ENCODE data around the gene TRAPPC12. TPM values are rescaled to one million over a fixed set of nuclear protein-coding genes. Genes with fewer than 3 reads are reported as not detected.

The TRAPPC12 gene
- total RNA-seq, 1 donor from 2014 or later, result 94.8 TPM

DNA sequence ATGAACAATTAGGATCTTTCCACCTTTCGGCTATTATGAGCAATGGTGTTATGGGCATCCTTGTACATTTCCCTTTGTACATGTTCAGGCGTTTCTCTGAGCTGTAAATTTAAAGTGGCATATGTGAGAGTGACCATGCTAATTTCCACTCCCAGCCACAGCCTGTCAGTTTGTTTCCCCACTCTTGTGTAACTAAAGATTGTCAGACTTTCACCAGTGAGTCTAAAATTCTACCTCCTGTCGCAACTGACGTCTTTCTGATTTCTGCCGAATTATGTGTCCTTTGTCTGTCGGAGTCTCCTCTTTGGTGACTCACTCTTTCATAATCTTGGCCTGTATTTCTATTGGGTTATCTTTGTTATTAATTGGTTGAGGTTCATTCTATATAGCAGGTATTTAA is 50.7 kb downstream of the TRAPPC12 start:
- DNase-seq (ENCODE audit: extremely low spot score in 2 of 2), result peak in 1 of 2 donors; percentile 18
- no peaks in the 10 kb centered on the region for H3K4me1 ChIP-seq
- H3K27me3 ChIP-seq, result no peaks in the 10 kb centered on the region
- no peak overlapping the region for H3K27ac ChIP-seq
- TF ChIP-seq, protein P1, sequence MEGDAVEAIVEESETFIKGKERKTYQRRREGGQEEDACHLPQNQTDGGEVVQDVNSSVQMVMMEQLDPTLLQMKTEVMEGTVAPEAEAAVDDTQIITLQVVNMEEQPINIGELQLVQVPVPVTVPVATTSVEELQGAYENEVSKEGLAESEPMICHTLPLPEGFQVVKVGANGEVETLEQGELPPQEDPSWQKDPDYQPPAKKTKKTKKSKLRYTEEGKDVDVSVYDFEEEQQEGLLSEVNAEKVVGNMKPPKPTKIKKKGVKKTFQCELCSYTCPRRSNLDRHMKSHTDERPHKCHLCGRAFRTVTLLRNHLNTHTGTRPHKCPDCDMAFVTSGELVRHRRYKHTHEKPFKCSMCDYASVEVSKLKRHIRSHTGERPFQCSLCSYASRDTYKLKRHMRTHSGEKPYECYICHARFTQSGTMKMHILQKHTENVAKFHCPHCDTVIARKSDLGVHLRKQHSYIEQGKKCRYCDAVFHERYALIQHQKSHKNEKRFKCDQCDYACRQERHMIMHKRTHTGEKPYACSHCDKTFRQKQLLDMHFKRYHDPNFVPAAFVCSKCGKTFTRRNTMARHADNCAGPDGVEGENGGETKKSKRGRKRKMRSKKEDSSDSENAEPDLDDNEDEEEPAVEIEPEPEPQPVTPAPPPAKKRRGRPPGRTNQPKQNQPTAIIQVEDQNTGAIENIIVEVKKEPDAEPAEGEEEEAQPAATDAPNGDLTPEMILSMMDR (IDR thresholded peaks at IDR 0.05), result no peak
- TF ChIP-seq POLR2A (IDR thresholded peaks at IDR 0.05), result no peak
- TF ChIP-seq POLR2AphosphoS5 (IDR thresholded peaks at IDR 0.05; ENCODE audit: insufficient read depth in 1 of 2, low read depth in 1 of 2), result no peak
- H3K4me3 ChIP-seq, result no peak overlapping the region
- no peaks in the 10 kb centered on the region for H3K9me3 ChIP-seq
- peaks cover 0 to 13% of the 10 kb centered on the region in 2 donors for H3K36me3 ChIP-seq
- intact Hi-C loops (cut with DNase I), result no loop called here

DNA sequence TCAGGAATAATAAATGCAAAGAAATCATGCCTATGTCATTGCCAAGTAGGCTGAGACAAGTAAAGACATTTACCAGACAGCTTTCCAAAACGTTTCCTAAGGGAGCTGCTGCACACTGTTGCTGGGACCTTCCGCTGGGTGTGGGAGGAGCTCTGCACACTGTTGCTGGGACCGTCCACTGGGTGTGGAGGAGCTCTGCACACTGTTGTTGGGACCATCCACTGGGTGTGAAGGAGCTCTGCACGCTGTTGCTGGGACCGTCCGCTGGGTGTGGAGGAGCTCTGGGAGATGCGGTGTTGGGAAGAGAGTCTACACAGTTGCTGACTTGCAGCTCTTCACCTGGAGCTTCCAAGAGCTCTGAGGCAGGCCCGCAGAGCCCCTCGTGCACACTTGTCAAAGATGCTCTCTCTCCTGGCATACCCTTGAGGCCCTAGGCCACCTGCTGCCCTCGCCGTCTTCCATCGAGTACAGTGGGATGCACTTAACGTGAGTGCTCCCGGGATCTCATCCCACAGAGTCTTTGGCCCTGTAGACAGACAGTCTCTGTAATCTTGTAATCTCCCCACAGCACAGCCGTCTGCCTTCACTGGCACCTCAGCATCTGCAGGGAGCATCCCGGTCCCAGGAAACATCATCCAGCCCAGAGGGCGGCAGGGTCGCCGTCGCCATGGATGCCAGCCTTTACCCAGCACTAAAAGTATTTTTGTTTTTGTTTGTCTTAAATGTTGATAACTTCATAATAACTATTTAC is 51.4 kb downstream of the TRAPPC12 start:
- Histone ChIP-seq H3K4me3 (no peak overlapping the region), H3K4me1 (no peaks in the 10 kb centered on the region), H3K36me3 (peaks cover 0 to 9% of the 10 kb centered on the region in 2 donors), H3K9me3 (no peaks in the 10 kb centered on the region), H3K27ac (no peak overlapping the region), H3K27me3 (no peaks in the 10 kb centered on the region)
- no peak for TF ChIP-seq POLR2AphosphoS5 (IDR thresholded peaks at IDR 0.05; ENCODE audit: insufficient read depth in 1 of 2, low read depth in 1 of 2)
- no peak for TF ChIP-seq POLR2A (IDR thresholded peaks at IDR 0.05)
- TF ChIP-seq, protein P1 (IDR thresholded peaks at IDR 0.05), result no peak
- DNase-seq (ENCODE audit: extremely low spot score in 2 of 2), result peak in 1 of 2 donors; percentile 44
- intact Hi-C loops (cut with DNase I), result no loop called here

DNA sequence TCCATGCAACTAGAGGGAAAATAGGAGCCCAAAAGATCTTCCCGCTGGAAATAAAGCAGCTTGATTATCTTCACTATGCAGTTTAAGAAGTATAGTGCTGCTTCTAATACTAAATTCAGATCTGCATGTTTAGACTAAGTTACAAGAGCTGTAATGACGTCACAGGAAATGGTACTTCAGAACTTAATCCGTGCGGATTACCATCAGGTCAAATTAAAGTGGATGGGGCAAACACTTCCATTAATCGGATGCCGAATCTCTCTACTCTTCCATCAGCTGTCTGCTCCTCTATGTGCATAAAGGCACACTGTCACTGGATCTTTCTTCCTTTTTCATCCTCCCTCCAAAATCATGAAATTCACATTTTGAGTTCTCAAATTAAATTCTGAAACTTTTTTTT is 52.6 kb downstream of the TRAPPC12 start:
- Histone ChIP-seq H3K27ac (no peak overlapping the region), H3K9me3 (no peaks in the 10 kb centered on the region), H3K4me1 (no peaks in the 10 kb centered on the region), H3K36me3 (peaks cover 0 to 9% of the 10 kb centered on the region in 2 donors), H3K27me3 (no peaks in the 10 kb centered on the region), H3K4me3 (no peak overlapping the region)
- TF ChIP-seq, protein P1 (IDR thresholded peaks at IDR 0.05), result no peak
- no peak for TF ChIP-seq POLR2AphosphoS5 (IDR thresholded peaks at IDR 0.05; ENCODE audit: insufficient read depth in 1 of 2, low read depth in 1 of 2)
- TF ChIP-seq POLR2A (IDR thresholded peaks at IDR 0.05), result no peak
- DNase-seq (ENCODE audit: extremely low spot score in 2 of 2), result no peak
- intact Hi-C loops (cut with DNase I), result no loop called here

DNA sequence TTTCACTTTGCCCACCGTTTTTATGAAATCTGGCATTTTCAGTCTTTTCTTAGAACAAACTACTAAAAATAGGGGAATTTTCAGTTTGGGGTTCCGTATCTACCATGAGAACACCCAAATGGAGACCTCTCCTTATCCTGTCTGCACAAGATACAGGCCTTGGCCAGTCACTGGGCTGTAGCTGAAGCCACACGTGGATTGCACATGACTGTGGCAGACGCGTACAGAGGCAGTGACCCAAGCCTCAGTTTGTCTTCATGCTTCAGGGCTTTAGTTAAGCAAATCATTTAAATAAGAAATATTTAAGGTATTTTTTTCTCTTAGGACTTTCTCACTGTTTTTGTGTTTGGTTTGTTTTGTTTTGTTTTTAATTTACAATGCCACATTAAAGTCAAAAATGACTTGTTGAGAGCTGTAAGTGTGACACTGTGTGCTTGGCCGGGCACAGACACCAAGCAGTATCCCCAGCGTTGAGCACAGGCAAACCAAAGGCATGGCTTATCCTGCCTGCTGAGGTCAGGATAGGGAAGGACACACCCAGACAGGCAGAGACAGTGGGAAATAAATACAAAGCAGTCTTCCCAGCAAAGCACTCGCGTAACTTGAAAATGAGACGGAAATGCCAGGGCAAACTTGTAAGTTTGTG is 53.3 kb downstream of the TRAPPC12 start:
- no peak for TF ChIP-seq POLR2A (IDR thresholded peaks at IDR 0.05)
- DNase-seq (ENCODE audit: extremely low spot score in 2 of 2), result peak in 1 of 2 donors; percentile 5
- H3K9me3 ChIP-seq, result no peaks in the 10 kb centered on the region
- H3K4me3 ChIP-seq, result no peak overlapping the region
- peaks cover 0 to 1% of the 10 kb centered on the region in 2 donors for H3K36me3 ChIP-seq
- intact Hi-C loops (cut with DNase I), result no loop called here
- H3K27me3 ChIP-seq, result no peaks in the 10 kb centered on the region
- no peak overlapping the region for H3K27ac ChIP-seq
- H3K4me1 ChIP-seq, result no peaks in the 10 kb centered on the region

DNA sequence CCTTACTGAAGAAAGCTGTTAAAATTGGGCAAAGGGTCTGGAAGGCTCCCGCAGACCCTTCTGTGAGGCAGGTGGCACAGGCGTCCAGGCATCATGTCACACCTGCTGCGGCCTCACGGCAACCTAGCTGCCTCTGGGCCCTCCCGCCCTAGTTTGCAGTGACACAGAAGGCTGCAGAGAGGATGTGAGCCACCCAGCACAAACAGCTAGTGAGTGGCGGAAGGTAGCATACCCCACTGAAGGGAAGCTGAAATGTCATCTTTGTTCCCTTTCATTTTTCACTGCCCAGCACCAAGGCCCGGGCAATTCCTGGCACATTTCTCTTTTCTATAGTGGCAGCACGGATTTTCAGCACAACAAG is 53.8 kb downstream of the TRAPPC12 start:
- Histone ChIP-seq H3K36me3 (no peaks in the 10 kb centered on the region), H3K4me1 (no peaks in the 10 kb centered on the region), H3K9me3 (no peaks in the 10 kb centered on the region), H3K27ac (no peak overlapping the region), H3K27me3 (no peaks in the 10 kb centered on the region), H3K4me3 (no peak overlapping the region)
- intact Hi-C loops (cut with DNase I), result no loop called here
- peak in 1 of 2 donors; percentile 79 for DNase-seq (ENCODE audit: extremely low spot score in 2 of 2)
- no peak for TF ChIP-seq POLR2AphosphoS5 (IDR thresholded peaks at IDR 0.05; ENCODE audit: insufficient read depth in 1 of 2, low read depth in 1 of 2)
- TF ChIP-seq, protein P1 (IDR thresholded peaks at IDR 0.05), result no peak
- no peak for TF ChIP-seq POLR2A (IDR thresholded peaks at IDR 0.05)

Data from vagina (tissue), 2 donors.